ENCODE results near the gene SDK1.

SDK1 gene

GRCh38 chr7:3332308-3332707 is 31.3 kb downstream of the SDK1 start (continued):
- TF ChIP-seq CTCF (tag by site-specific recombination; IDR thresholded peaks at IDR 0.05) (no peak), ZNF302 (tag by site-specific recombination; IDR thresholded peaks at IDR 0.05; ENCODE audit: low read depth) (no peak), BCL11A (tag by site-specific recombination; IDR thresholded peaks at IDR 0.05; ENCODE audit: low read depth) (0 out of 2 replicates have a peak, but pooled peaks have one; percentile 55), FEZF1 (tag by site-specific recombination; IDR thresholded peaks at IDR 0.05) (peak; percentile 57), ZNF280C (tag by site-specific recombination; IDR thresholded peaks at IDR 0.05) (no peak), WT1 (tag by site-specific recombination; IDR thresholded peaks at IDR 0.05) (no peak), OSR2 (tag by site-specific recombination; IDR thresholded peaks at IDR 0.05) (0 out of 2 replicates have a peak, but pooled peaks have one; percentile 16), TRIM28 (IDR thresholded peaks at IDR 0.05; ENCODE audit: borderline replicate concordance, low read length) (no peak)

GRCh38 chr7:3333861-3334260 is 32.8 kb downstream of the SDK1 start:
- Histone ChIP-seq H3K36me3 (ENCODE audit: control insufficient read depth in 2 of 2, insufficient read depth in 1 of 2, low read length in 2 of 2) (no peaks in the 10 kb centered on the region), H3K27ac (ENCODE audit: extremely low read depth, low read depth, low read length) (no peak overlapping the region), H3K9me3 (ENCODE audit: control insufficient read depth, insufficient read depth, low read depth, low read length) (no peaks in the 10 kb centered on the region), H3K4me1 (ENCODE audit: control insufficient read depth, insufficient read depth, low read length) (peaks cover 7% of the 10 kb centered on the region; the same call in 1 of the 2 replicates), H3K4me3 (ENCODE audit: low read depth, low read length) (no peak overlapping the region)
- TF ChIP-seq ZNF629 (tag by site-specific recombination; IDR thresholded peaks at IDR 0.05), result no peak
- TF ChIP-seq ZFP41 (tag by site-specific recombination; IDR thresholded peaks at IDR 0.05; ENCODE audit: borderline replicate concordance), result no peak
- no peak for TF ChIP-seq ZNF26 (tag by site-specific recombination; IDR thresholded peaks at IDR 0.05)
- TF ChIP-seq ZNF311 (tag by site-specific recombination; IDR thresholded peaks at IDR 0.05; ENCODE audit: borderline replicate concordance), result no peak
- TF ChIP-seq ZSCAN30 (tag by site-specific recombination; IDR thresholded peaks at IDR 0.05), result no peak
- no peak for TF ChIP-seq ZNF623 (tag by site-specific recombination; IDR thresholded peaks at IDR 0.05)
- no peak for TF ChIP-seq ZNF341 (tag by site-specific recombination; IDR thresholded peaks at IDR 0.05; ENCODE audit: low read depth)
- TF ChIP-seq PBX3 (CRISPR knock-in tag; IDR thresholded peaks at IDR 0.05), result no peak
- TF ChIP-seq ZNF560 (tag by site-specific recombination; IDR thresholded peaks at IDR 0.05; ENCODE audit: borderline replicate concordance), result no peak
- no peak for TF ChIP-seq ZNF335 (tag by site-specific recombination; conservative IDR thresholded peaks at IDR 0.05)
- TF ChIP-seq ZNF112 (tag by site-specific recombination; IDR thresholded peaks at IDR 0.05), result no peak
- TF ChIP-seq ZNF555 (tag by site-specific recombination; conservative IDR thresholded peaks at IDR 0.05), result no peak
- POLR2A ChIA-PET, result no interaction called here
- CTCF ChIA-PET, result no interaction called here

Data from HEK293 (cell line).